HG02840 (cell line): Measurements from ENCODE around the gene MUC13.

Experiments
- ATAC-seq: cut with Tn5 transposase; IDR thresholded peaks from one replicate; pipeline ENCODE4 v1.9.1; 2021; ENCODE audit warnings: mild to moderate bottlenecking, moderate library complexity, moderate number of reproducible peaks; ENCODE audit not compliant: unreplicated experiment, low FRiP score

Gene MUC13

GRCh38 chr3:124951511-124952281 is 17.1 kb upstream of the MUC13 start:
- ATAC-seq, result no peak

GRCh38 chr3:124950026-124950425 is 15.5 kb upstream of the MUC13 start:
- no peak for ATAC-seq

DNA sequence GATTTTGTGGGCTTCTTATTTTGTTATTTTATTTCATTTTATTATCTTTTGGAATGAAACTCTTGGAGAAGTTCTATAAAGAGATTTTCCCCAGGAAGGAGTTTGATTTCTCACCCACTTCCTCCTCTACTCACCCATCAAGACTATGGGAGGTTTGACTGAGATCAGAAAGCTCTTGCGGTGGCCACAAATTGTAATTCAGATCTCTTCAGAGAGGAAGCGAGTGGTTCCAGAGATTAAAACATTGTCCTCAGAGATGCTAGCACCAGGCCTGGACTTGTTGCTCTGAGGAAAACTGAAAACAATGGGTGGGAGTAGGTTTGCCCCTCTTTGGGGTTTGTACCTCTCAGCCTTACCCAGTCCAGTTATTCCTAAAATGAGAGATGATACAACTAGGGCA is 8.1 kb upstream of the MUC13 start:
- ATAC-seq, result no peak

DNA sequence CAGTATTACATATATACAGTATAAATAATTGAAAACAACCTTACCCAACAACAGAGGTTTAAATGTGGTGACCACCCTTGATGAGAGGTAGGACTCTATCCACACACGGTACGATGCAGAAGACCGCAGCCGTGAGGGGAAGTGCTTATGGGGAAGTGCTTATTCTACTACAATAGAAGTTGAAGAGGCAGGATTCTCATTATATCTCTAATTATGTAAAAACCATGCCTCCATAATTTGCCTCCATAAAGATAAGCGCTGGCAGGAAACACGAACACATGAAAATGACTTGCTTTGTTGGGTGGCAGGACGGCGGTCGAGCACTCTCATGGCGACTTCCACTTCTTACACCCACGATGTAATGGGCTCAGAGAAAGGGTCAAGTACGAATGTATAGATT is 7.2 kb upstream of the MUC13 start:
- ATAC-seq, result no peak

GRCh38 chr3:124939661-124940060 is 5.1 kb upstream of the MUC13 start:
- ATAC-seq, result no peak

GRCh38 chr3:124938896-124939295 is 4.3 kb upstream of the MUC13 start:
- no peak for ATAC-seq

GRCh38 chr3:124937049-124937448 is 2.5 kb upstream of the MUC13 start:
- ATAC-seq, result no peak

- ATAC-seq, result no peak
These were observed 1.4 kb upstream of the MUC13 start for GRCh38 chr3:124935794-124936542.

DNA sequence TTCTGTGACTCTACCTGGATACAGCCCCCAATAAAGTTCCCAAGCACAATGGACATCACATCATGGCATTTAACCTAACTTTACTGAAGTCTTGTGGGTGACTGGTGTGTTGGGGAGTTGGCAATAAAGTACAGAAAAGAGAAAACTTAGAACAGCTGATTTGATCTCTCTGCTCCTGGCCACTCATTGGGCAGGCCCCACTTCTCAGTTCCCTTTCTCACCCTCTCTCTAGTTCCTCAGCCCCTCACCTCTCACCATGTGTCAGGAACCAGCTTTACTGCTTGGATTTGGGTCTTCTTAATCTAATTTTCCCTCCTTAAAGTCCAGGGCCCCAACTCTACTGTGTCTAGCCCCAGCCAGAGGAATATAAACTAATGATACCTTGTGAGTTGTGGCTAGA is 713 bp upstream of the MUC13 start:
- ATAC-seq, result no peak

- ATAC-seq, result no peak
These were observed 6.0 kb downstream of the MUC13 start for GRCh38 chr3:124928333-124929202.

DNA sequence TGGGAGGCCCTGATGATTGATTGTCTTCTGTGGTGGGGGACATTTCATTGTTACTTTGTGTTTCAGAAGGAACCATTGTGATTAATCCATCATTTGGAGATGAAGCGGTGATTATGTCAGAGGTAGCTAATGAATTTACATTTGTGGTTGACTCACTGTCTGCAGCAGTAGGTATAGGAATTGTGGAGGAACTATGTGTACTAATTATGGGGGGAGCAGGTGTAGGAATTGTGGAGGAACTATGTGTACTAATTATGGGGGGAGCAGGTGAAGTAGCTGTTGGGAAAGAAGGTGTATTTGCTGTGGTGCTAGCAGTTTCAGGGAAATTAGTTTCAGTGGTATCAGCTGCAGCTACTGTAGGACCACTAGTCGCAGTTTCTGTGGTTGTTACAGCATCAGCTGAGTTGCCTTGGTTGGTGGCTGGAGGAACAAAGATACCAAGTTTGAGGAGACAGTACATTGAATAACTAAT is 6.9 kb downstream of the MUC13 start:
- ATAC-seq, result no peak

DNA sequence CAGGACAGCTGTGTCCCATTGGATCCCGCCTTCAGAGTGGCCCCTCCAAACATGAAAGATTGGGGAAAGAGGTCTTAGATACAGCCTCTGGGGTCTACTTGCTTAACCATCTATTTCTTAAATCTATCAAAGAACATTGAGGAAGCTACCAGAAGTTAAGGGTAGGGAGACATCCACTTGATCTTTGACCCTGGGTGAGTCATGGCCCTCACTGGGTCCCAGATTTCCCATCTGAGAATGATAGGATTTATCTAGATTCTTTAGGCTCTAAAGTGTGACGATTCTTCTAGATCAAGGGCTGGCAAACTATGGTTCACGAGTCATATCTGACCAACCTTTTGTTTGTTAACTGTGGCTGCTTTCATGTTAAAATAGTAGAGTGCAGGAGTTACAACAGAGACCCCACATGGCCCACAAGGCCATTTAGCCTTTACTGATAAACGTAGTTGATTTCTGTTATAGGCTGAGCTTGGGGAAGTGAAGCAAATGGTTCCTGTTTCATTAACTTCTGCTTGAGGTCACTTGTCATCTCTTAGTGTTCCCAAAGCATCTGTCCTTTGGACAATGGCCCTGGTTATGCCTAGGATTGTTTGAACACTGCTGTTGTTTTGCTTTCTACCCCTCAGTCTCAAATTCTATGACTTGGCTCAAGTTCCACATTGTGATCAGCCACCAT is 8.0 kb downstream of the MUC13 start:
- ATAC-seq, result no peak

DNA sequence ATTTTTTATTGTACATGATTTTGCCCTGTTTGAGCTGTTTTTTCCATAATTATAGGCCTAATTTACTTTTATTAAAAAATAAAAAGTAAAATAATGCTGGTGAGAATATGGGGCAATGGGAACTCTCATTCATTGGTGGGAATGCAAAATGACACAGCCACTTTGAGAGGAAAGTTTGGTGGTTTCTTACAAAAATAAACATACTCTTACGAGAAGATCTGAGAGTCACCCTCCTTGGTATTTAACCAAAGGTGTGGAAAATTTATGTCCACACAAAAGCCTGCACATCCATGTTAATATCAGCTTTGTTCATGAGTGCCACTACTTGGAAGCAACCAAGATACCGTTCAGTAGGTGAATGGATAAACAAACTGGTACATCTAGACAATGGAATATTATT is 9.8 kb downstream of the MUC13 start:
- ATAC-seq, result no peak

DNA sequence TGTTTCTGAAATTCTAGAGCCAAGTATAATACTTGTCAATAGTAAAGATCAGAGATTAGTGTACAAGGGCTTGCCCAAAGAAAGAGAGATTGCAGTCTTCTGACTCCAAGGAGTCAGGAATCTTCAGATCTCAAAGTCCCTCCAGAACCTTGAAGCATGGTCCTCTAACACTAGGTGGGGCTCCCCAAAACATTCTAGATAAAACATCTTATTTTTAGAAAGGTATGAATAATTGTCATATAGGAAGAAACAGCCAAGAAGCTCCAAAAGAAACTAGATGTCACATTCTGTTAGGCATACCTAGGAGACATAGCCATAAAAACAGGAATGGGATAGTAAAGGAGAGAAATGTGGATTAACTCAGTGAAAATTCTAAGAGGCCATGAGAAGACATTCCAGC is 10.7 kb downstream of the MUC13 start:
- no peak for ATAC-seq

DNA sequence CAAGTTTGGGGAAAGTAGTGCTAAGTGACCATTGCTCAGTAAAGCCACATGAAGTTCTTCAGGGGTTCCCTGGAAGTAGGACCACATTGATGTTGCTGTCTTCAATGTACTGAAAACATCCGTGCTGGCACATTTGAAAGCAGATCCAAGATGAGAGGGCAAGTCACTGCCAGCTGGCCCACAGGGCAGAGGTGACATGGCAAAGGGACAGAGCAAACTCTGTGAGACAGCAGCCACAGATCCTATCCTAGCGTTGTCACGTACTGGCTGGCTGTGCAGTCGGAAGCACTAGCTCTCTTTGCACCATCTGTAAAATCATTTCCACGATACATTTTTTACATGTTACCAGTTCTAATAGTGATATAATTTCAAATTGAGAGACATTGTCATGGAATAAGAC is 13.8 kb downstream of the MUC13 start:
- no peak for ATAC-seq

GRCh38 chr3:124919756-124920155 is 14.8 kb downstream of the MUC13 start:
- no peak for ATAC-seq

GRCh38 chr3:124918524-124918923 is 16.0 kb downstream of the MUC13 start:
- ATAC-seq, result no peak

- ATAC-seq, result no peak
These were observed 17.6 kb downstream of the MUC13 start for GRCh38 chr3:124916837-124917409.

DNA sequence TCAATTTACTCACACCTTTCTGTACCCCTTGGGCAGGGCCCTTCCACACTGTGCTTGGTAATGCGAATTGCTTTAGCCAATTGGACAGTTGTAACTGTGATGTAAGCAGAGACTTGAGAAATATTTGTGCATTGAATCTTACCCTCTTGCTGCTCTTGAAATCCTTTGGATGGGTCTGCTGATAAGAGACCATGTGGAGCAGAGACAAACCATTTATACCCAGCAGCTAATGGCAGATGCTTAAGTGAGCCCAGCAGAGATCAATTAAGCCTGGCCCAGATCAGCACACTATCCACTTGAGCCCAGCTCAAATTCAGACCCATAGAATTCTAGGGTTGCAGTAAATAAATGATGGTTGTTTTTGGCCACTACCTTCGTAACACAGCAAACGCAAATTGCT is 19.3 kb downstream of the MUC13 start:
- ATAC-seq, result no peak

DNA sequence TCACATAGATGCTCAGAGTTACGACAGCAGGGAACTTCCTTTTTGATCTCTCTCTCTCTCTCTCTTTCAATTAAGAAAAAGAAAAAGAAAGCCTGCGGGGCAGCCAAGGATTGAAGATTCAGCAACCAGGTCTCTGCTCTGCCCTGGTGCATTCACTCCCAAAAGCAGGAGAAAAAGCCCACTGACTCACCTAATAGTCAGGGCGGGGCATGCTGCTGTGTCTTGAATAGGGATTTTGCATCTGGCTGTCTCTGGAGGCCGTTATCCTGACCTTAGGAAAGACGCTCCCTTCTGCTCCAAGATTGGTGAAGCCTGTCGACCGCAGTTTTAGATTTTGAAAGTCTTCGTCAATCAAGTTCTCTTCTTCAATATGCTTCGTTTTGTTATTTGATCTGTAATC is 26.6 kb downstream of the MUC13 start:
- ATAC-seq, result no peak
